Left renal pelvis (tissue), 4 donors: ENCODE data around the gene TULP4. TPM values are rescaled to one million over a fixed set of nuclear protein-coding genes. Genes with fewer than 3 reads are reported as not detected.
"Not testable (repeated sequence)": the region's sequence is repeated elsewhere in the genome, so short reads cannot be mapped to it uniquely, and the experiment has no call there.

ENCODE experiments used
- DNase-seq, 4 donors: peaks; one replicate each; pipeline ENCODE4 v3.0.0-alpha.2; 2013; ENCODE audit warnings: low read depth in 4 of 4, low spot score in 3 of 4
- polyA plus RNA-seq, 4 donors: library from polyadenylated mRNA; unstranded; fragments of 120-200 nt; gene quantifications; one replicate each; pipeline ENCODE4 v1.2.1, GENCODE V29; 2013; ENCODE audit not compliant: insufficient read length in 4 of 4

Gene TULP4
- polyA plus RNA-seq, 4 donors: 15.0 to 20.5 (median 19.1) TPM

GRCh38 chr6:158457616-158458278, 145.5 kb downstream of the TULP4 start:
- DNase-seq: no peak

DNA sequence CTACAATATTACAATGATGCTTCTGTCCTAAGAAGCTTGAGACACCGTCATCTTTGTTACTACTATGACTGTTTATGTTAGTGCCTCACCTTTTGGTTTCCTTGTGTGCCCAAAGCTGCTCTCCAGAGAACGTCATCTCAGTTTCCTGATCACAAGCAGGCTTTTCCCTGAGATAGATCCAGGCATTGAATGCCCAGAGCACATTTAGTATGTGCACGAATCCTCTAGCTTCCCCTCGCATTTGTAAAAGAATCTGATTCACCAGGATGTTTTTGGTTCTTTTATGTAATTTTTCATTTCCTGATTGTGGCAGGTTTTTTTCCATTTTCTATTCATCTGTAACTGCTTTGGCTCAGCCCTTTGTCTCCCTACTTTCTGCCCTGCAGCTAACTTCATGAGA, 147.5 kb downstream of the TULP4 start:
- DNase-seq: no peak

DNA sequence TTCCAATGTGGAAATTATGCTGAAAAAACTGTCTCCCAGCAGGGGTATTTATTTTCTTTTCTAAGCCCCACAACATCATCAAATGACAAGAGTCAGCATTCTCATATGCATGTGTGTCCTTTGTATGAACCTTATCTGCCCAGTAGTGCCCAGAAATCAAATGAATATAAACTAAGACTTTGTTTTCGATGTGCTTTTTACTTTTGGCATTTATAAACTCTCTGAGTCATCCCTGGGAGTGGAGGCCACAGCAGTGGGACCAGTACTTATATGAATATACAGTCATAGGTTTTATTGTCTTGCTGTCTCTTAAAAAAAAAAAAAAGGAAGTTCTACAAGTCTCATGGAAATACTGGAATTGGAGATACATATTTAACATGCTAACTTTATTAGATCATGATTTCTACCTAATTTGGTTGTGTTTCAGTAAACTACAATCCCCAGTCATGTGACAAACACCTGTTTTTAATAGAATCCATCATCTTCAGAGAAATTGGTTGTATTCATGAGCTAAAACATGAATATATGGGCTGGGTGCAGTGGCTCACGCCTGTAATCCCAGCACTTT, 148.4 kb downstream of the TULP4 start:
- DNase-seq: no peak

DNA sequence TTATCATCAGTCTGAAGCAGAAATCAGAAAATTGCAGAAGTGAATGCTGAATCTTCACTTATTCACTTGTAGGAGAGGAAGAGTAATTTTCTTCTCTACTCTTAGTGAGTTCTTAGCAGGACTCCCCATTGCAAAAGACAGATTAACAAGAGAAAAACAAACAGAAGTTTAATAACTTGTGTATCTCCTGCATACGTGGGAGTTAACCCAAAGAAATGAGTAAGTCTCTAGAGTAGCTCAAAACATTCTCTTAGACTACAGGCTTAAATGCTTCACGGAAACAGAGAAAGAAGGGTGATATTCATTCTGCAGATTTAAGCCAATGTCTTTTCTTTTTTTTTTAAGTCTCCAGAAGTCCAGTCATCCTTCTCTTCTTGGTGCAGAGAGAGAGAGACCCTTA, 149.7 kb downstream of the TULP4 start:
- no peak for DNase-seq

- DNase-seq: no peak
These were observed 152.2 kb downstream of the TULP4 start for GRCh38 chr6:158464483-158464882.

DNA sequence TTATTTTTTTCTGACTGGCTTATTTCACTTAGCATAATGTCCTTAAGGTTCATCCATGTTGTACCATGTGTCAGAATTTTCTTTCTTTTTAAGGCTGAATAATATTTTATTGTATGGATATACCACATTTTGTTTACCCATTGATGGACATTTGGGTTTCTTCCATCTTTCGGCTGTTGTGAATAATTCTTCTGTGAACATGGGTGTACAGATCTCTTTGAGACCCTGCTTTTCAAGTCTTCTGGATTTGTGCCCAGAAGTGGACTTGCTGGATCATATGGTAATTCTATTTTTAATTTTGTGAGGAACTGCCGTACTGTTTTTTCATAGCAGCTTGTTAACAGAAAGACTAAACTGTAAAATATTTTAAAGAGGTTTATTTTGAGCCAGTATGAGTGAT, 153.0 kb downstream of the TULP4 start:
- DNase-seq: no peak

- DNase-seq: no peak
These were observed 153.5 kb downstream of the TULP4 start for GRCh38 chr6:158465747-158466146.

DNA sequence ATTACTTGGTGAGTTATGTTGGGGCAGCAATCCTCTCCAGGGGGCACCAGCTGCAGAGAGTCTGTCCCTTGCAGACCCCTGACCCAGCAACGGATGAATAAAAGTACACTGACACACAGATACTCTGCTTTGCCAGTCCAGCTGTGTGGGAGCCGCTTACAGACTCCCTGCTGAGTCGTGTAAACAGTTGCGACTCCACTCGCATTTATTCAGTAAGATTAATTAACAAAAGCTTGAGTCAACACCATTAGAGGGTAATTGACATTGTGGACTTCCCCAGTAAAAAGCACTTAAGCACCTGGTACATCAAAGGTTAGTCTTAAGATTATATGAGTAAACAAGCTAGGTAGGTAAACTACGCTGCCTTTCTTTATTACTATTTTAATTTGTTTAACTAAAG, 155.7 kb downstream of the TULP4 start:
- DNase-seq: no peak

DNA sequence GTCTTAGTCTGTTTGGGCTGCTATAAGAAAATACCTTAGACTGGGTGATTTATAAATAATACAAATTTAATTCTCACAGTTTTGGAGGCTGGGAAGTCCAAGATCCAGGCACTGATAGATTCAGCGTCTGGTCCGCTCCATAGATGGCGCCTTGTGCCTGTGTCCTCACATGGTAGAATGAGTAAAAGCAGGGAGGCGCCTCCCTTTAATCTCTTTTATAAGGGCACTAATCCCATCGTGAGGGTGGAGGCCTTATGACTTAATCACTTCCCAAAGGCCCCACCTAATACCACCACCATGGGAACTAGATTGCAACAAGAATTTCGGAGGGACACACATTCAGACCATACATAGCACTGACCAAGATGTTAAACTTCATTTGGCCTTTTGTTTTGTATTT, 156.4 kb downstream of the TULP4 start:
- no peak for DNase-seq

DNA sequence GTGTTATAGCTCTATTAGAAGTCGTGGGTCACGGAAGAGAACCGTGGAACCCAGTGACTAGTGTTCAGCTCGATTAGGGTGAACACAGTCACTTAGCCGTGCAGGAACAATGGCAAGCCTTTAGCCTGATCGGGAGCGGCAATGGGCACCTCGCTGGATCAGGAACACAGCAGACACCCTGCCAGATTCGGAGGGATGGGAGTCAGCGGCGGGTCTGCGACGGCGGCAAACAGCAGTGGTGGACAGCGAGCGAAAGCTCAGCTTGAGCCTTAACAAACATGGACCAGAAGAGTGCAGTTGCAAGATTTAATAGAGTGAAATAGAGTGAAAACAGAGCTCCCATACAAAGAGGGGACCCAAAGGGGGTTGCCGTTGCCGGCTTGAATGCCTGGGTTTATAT, 157.8 kb downstream of the TULP4 start:
- DNase-seq: not testable (repeated sequence)

GRCh38 chr6:158471339-158471738, 159.1 kb downstream of the TULP4 start:
- DNase-seq: no peak

DNA sequence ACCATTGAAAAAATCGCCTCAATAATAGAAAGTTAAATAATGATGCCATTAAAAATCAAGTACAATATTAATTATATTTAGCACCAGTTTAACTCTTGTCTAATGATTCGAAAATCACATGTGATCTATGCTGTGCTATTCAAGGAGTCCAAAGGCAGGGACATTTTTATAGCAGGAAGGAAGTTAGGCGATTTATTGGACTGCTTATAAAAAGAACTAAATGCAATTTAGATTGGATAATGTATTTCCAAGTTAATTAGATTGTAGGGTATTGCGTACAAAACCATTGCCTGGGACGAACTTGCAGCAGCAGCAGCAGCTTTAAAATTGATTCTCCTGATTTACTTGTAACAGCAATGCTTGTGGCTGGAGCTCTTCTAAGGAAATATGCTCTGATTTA, 160.2 kb downstream of the TULP4 start:
- no peak for DNase-seq

GRCh38 chr6:158474961-158475343, 162.7 kb downstream of the TULP4 start:
- DNase-seq: no peak

DNA sequence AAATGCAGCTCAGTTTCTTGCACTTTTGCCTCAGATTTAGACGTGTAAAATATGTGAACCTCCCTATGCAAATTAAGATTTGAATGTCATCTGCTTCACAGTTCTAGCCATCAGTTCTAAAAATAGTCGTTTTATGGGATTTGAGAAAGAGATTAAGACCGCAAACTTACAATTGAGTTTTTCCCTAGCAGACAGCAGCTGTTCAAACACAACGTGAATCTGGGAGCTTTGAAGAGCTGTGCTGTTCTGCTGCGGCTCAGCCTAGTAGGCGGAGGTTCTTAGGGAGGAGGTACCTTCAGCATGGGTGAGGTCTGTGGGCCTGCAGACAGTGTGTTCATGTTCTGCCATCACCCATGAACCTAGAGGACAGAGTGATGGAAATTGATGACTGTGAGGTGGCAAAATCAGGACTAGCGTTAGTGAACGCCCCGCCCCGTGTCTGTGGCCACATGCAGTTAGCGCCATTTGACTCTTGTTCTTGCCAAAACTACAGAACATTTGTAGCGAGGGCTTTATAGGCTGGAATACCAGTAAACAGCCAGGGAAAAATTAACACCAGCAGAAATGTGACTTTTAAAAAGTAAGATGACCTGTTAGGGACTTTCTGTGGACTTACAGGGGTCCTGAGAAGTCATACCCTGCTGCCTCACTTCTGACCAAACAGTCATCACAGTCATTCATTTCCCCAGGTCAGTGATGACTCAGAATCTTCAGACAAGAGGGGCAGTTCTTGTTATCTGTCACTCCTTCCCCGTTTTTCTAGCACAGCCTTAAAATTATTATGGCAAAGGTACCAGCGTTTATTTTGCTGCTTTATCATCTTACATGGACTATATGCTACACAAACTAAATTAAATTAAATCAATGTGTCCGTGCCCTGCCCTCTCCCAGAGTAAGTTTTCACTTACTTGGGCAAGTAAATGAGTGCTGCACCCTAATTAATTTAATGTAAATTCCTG, 163.4 kb downstream of the TULP4 start:
- DNase-seq: peak in 1 of 4 donors; percentile 27

- no peak for DNase-seq
These were observed 164.1 kb downstream of the TULP4 start for GRCh38 chr6:158476389-158476788.

DNA sequence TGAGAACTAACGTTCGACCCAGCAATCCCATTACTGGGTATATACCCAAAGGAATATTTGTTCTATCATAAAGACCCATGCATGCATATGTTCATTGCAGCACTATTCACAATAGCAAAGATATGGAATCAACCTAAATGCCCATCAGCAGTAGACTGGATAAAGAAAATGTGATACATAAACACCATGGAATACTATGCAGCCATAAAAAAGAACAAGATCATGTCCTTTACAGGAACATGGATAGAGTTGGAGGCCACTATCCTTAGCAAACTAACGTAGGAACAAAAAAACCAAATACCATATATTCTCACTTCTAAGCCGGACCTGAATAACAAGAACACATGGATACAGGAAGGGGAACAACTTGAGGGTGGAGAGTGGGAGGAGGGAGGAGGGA, 165.5 kb downstream of the TULP4 start:
- DNase-seq: not testable (repeated sequence)

DNA sequence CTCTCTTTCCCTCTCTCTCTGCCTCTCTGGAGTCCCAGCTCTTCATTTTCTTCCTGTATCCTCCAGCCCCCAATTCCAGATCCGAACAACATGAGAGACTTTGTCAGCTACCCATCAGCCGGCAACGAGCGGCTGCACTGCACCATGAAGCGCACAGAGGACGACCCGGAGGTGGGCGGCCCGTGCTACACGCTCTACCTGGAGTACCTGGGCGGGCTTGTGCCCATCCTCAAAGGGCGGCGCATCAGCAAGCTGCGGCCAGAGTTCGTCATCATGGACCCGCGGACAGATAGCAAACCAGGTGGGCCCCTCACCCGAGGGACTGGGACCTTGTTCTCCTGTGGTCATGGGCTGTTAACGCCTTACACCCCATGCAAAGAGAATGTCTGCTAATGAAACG, 168.7 kb downstream of the TULP4 start:
- DNase-seq: no peak

DNA sequence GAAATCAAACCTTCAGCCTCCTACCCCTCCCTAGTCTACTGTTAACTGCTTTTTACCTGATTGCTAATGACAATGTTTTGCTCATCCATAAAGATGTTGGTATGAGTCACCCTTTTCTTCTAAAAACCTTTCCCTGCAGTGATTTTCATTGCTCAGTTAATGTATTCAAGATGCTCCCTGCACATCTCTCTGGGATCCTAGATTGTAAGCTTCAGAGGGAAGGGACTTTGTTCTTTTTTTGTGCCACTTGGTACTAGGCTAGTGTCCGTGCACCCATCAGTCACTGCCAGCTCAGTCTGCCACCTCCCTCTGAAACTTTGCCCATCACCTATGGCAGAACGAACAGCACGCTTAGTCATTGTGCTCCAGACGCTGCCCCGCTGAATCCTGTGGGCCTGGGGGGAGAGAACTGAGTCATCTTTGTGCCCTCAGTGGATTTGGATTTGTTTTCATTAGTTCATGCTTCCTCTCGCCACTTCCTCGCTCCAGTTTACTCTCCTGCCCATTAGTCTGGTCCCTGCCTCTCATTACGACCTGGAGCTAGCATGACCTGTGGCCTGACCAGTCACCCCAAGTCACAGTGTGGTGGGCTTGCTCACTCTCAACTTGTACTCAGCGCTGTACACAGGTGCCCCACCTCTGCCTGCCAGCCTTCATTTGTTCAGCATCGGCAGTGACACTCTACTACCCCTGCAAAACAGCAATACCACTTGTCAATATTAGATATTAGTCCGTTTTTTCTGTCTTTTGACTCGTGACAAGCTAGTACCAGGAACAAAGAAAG, 169.6 kb downstream of the TULP4 start:
- no peak for DNase-seq

- DNase-seq: no peak
These were observed 173.2 kb downstream of the TULP4 start for GRCh38 chr6:158485431-158485830.

- no peak for DNase-seq
These were observed 175.2 kb downstream of the TULP4 start for GRCh38 chr6:158487495-158487894.

GRCh38 chr6:158488065-158488464, 175.8 kb downstream of the TULP4 start:
- no peak for DNase-seq
